Left hindlimb (tissue), 1 donor: ENCODE measurements around the gene FAU.

Experiments used
- DNase-seq: peaks from one replicate; pipeline ENCODE4 v3.0.0-alpha.2; 2018

The FAU gene

GRCh38 chr11:65071907-65072630 lies 49.9 kb downstream of the FAU start:
- DNase-seq: no peak
